SW 1271 (cell line): ENCODE measurements around the gene PCNA.

Source experiments
- DNase-seq, 2 experiments: peaks; one replicate each; lab custom pipeline; 2025; lab: John Stamatoyannopoulos, UW

Gene PCNA

GRCh38 chr20:5119435-5120184 lies at the start of gene PCNA:
PCNA (minus strand) TSS chr20:5119958; CDS start chr20:5119798, 160 bp downstream.
- peak; percentile 98 for DNase-seq

DNA sequence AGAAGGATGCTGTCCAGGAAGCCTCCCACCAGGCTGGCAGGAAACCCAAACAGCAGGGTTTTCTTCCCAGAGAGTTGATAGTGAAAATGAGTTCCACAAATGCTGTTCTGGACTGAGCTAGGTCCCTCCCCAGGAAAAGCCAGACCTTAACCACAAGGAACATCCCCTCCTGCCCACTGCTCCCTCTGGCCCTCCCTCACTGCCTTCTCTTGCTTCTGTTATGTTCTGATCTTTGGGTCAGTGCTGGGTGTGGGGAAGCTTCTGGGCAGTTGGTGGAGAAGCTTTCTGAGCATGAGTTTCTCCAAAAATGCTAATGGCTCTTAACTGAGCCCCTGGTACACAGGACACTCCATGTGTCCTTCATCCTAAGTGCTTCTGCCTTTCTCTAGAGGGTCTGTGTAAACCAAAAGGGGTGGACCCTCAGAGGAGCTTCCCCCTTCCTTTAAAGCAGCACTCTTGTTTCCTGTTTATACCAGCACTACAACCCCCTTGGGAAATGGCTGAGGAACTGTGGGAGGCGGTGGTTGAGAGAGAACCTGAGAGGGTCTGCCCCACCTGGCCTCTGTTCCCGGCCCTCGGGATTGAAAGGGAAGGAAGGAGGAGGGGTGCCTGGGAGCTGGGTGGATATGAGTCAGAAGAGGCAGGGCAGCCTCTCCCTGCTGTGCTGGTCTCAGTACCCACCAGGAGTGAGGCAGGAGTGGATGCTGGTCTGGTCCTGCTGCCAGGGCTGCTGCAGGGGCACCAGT lies 49.1 kb upstream of the PCNA start:
- peak in 1 of 2 experiments; percentile 48 for DNase-seq

DNA sequence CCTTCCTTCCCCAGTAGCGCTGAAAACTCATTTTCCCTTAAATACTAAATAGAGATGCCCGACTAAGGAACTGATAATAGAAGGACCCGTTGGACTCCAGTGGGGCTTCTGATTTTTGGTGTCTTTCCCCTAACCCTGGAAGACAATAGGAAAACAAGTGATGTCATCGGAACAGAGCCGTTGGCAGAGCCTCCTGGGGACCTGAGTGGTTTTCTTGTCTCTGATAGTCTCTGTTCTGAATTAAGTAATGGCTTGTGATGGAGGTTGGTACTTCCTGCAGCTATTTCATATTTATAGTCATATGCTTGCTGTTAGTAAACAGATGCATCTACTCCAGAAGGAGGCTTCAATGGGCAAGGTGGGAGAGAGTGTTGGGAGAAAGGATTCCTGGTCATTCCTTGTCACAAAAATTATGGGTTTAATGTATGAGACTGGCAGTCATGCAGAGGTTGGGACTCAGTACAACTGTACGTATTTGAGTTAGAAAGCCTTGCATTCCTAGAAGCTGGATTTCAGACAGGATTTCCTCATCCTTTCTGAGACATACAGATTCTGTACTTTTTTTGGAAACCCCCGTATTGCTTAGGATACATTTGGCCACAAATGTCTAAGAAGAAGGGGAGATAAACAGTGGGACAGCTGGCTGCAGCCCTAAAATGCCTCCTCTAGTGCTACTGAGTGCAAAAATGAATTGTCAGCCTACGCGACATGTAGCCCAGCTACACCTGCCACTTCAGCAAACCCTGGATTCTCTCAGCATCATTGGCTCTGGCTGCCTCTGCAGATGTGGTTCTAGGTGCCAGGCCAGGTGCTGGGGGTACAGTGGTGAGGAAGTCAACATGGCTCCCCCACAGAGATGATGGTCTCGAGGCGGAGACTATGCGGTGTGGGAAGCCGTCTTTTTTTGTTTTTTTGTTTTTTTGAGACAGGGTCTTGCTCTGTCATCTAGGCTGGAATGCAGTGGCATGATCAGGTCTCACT lies 45.2 kb upstream of the PCNA start:
- DNase-seq, result no peak

- DNase-seq, result no peak
Observed at GRCh38 chr20:5161536-5162164, 41.9 kb upstream of the PCNA start.

DNA sequence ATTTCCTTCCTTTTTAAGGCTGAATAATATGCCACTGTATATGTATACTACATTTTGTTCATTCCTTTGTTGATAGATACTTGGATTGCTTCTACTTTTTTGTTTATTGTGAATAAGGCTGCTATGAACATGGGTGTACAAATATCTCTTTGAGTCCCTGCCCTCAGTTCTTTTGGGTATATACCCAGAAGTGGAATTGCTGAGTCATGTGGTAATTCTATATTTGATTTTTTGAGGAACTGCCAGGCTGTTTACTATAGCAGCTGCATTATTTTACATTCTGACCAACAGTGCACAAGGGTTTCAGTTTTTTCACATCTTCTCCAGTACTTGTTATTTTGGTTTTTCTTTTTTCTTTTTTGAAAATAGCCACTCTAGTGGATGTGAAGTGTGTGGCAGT lies 41.1 kb upstream of the PCNA start:
- DNase-seq, result no peak

- DNase-seq, result no peak
Observed at GRCh38 chr20:5159928-5160327, 40.2 kb upstream of the PCNA start.

DNA sequence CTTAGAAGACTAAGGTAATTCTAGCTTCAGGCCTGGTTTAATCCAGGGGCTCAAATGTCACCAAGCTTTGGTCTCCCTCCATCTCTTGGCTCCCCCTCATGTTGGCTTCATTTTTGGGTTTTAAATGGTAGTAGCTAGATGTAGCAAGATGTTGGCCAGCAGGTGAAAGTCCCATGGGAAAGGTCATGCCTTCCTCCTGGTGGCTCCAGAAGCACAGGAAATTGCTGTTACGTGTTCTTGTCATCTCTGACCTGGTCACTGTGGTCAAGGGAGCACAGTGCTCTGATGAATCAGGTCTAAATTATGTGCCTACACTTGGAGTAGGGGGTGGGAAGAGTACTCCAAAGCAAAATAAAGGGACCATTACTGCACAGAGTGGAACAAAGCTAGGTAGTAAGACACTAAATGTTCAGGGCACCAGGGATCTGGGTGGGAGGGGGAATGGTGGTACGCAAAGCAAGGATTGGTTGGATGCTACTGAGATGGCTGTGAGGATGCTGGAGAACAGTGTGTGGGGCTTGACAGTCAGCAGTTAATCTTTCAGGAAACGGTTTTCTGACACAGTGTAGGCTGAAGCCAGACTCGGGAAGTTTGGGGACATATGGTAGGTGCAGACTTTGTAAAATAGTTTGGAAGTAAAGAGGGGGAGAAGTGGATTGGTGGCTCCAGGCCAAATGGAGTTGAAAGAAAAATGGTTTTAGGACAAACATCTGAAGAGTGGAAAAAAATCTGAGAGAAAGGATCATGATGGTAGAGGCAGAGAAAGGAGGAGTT lies 37.1 kb upstream of the PCNA start:
- peak; percentile 63 to 85 for DNase-seq

DNA sequence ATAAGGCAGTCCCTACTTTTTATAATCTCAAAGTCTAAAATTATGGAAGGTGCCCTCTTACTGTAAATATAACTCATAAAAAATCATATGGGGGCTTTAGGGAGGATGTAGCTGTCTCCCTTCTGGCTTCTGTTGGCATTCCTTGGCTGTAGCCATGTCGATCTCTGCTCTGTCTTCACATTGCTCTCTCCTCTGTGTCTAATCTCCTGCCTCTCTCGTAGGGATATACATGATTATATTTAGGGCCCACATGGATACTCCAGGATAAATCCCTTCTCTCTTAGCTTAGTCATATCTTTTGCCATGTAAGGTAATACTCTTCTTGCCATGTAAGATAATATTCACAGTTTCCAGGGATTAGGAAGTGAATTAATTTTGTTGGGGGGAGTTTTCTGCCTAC lies 35.6 kb upstream of the PCNA start:
- no peak for DNase-seq

- DNase-seq, result no peak
Observed at GRCh38 chr20:5154543-5154925, 34.8 kb upstream of the PCNA start.

- no peak for DNase-seq
Observed at GRCh38 chr20:5153612-5154542, 34.1 kb upstream of the PCNA start.

DNA sequence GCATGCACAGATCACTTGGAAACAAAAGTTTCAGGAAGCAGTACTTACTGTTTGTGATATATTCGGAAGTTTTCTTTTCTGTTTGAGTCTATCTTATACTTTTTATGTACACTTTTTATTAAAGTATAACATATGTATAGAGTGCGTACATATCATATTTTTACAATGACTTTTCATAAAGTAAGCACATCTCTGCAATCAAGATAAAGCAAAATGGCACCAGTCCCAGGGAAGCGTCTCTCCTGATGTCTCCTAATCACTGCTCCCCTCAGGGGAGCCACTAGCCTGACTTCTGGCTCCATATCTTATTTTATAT lies 33.4 kb upstream of the PCNA start:
- DNase-seq, result no peak

- DNase-seq, result no peak
Observed at GRCh38 chr20:5150226-5151076, 30.7 kb upstream of the PCNA start.

GRCh38 chr20:5149892-5150225 lies 30.1 kb upstream of the PCNA start:
- no peak for DNase-seq

DNA sequence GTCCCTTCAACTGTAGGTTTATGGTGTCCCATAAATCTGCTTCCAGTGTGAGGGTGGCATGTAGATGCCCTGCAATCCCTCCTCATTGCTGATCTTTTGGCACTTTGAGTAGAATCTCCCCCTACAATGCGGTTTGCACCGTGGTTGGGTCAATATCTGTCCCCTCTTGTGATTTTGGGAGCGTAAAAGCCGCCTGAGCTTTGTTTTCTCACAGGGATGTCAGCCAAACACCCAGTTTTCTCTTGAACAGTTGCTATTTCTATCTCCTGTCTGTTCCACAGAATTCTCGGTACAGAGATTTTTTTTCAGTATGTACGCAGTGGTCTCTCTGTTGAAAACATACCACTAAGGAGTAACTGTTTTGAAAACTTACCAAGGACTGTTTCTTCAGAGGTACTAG lies 28.8 kb upstream of the PCNA start:
- DNase-seq, result no peak

- no peak for DNase-seq
Observed at GRCh38 chr20:5146871-5147592, 27.3 kb upstream of the PCNA start.

GRCh38 chr20:5146099-5146668 lies 26.4 kb upstream of the PCNA start:
- no peak for DNase-seq

DNA sequence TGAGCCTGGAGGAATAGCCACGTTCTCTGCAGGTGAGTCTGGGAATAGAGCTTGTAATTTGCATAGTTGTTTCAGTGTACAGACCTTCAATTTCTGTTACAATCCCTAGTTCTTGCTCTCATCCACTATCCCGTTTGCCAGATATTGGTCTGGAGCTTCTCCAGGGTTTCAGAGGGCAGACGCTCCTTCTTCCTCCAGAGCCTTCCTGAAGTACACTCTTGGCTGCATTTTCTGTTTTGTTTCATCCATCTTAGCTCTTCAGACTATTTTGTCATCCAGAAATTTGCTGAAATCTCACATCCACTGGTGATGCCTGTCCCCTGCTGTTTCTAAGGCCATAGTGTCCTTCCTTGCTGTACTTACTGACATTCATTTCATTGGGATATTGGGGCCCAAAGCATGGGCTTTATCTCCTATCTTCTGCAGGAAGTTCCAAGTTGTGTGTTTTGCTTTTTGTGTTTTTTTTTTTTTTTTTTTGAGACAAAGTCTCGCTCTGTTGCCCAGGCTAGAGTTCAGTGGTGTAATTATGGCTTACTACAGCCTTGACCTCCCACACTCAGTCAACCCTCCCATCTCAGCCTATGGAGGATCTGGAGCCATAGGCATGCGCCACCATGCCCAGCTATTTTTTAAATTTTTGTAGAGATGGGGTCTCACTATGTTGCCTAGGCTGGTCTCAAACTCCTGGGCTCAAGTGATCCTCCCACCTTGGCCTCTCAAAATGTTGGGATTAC lies 25.8 kb upstream of the PCNA start:
- DNase-seq, result no peak

DNA sequence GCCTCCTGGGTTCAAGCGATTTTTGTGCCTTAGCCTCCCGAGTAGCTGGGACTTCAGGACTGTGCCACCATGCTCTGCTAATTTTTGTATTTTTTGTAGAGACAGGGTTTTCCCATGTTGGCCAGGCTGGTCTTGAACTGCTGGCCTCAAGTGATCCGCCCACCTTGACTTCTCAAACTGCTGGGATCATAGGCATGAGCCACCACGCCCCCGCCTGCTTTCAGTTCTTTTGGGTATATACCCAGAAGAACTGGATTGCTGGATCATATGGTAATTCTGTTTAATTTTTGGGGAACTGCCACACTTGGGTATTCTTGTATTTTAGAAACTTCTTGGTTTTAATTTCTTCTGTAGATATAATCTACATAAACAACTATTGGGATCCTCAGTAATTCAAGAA lies 24.1 kb upstream of the PCNA start:
- DNase-seq, result no peak
